Coronary artery (tissue), 2 donors: ENCODE data around the gene GATB.

Experiments used
- DNase-seq: peaks from one replicate; pipeline ENCODE4 v3.0.0-alpha.2; 2017; ENCODE audit warnings: low spot score
- H3K27ac ChIP-seq, 2 donors: fragments of 200-600 bp; sonication (generic); one replicate each; pipeline ENCODE4 v1.5.1; 2016 to 2019
- H3K4me3 ChIP-seq: fragments of 200-600 bp; sonication (generic); 2 replicates; pipeline ENCODE4 v1.5.1; 2016; ENCODE audit warnings: mild to moderate bottlenecking, moderate library complexity
- TF ChIP-seq, protein P1 (sequence below): fragments of 200-600 bp; sonication (generic); IDR thresholded peaks from one replicate; pipeline ENCODE4 v1.5.1; 2019; ENCODE audit warnings: antibody characterized with exemption

GATB gene

DNA sequence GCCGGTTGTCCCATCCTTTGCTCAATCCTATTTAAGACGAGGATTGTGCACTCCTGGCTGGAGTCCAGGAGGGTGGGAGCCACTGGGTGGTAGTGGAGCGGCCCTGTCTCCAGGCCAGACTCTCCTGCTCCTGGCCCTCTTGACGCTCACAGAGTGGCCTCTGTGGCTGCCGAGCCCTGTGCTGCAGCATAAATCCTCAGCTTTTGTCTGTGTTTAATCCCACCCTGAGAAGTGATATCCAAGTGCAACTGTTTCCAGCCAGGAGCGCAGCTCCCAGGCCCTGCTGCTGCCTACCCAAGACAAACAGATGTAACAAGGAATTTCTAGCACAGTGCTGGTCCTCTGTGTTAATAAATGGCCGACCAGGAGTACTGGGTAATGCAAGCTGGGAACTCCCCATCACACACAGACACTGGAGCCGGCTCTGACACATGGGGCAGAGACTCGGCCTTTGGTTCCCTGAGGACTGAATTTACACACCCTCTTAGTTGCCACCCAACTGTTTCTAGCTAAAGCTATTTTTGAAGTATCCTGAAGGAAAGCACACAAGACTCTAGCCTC lies 85.3 kb downstream of the GATB start:
- H3K27ac ChIP-seq = peak overlapping the region in 1 of 2 donors; percentile 29
- H3K4me3 ChIP-seq = peak overlapping the region; percentile 67
- TF ChIP-seq, protein P1, sequence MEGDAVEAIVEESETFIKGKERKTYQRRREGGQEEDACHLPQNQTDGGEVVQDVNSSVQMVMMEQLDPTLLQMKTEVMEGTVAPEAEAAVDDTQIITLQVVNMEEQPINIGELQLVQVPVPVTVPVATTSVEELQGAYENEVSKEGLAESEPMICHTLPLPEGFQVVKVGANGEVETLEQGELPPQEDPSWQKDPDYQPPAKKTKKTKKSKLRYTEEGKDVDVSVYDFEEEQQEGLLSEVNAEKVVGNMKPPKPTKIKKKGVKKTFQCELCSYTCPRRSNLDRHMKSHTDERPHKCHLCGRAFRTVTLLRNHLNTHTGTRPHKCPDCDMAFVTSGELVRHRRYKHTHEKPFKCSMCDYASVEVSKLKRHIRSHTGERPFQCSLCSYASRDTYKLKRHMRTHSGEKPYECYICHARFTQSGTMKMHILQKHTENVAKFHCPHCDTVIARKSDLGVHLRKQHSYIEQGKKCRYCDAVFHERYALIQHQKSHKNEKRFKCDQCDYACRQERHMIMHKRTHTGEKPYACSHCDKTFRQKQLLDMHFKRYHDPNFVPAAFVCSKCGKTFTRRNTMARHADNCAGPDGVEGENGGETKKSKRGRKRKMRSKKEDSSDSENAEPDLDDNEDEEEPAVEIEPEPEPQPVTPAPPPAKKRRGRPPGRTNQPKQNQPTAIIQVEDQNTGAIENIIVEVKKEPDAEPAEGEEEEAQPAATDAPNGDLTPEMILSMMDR = no peak

DNA sequence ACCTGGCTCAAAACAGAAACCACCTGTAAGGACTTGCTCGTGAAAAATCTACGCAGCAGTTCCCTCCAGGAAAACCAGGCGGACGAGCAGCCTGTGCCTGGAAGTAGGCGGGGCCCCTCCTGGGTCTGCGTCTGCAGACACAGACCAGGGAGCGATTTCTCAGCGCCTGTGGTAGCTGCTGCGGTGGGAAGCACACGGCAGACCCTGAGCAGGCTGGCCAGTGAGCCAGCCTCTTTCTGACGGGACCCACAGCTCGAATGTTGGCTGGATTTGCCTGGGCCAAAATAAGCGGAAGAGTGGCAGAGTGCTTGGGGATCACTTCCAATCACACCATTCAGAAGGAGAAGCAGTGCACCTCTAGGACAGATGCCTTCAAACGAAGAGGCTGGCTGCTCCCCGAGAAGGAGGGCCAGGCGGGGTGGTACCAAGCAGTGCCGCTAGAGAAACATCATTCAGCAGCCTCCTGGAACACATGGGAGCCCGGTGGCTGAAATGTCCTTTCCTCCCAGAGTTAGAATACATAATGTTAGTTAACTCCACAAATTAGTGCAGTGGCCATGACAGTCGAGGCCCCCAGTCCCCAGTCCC lies 85.9 kb downstream of the GATB start:
- Histone ChIP-seq H3K4me3 (peak overlapping the region; percentile 67), H3K27ac (peak overlapping the region in 1 of 2 donors; percentile 29)
- DNase-seq = no peak
- TF ChIP-seq, protein P1 = no peak

More for the DNA sequence above, 85.3 kb downstream of the GATB start:
- DNase-seq = no peak

DNA sequence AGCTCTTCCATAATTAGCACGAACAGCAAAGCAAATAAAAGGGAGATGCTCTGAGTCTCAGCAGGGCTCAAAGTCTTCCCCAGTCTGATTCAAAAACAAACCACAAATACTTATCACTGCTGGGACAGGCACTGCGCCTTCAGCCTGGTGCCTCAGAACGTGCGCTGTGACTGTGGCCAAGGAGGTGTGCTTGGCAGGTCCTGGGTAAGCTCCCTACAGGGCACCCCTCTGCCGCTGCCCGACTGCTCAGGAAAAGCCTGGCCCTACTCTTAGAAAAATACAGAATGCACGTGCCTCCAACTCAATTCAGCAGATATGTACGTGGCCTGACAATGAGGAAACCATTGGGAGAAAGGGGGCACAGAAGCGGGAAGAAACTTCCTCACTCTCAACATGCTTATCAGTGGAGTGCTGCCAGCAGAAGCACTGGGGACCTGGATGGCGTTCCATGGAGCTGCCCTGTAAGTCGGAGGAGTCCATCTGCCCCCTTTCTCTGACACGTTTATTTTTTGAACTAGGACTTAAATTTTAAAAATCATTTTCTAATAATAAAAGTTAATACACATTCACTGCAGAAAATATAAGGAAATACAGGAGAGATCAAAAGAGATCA lies 86.8 kb downstream of the GATB start:
- TF ChIP-seq, protein P1 = no peak
- H3K4me3 ChIP-seq = peak overlapping the region; percentile 67
- no peak for DNase-seq
- no peak overlapping the region for H3K27ac ChIP-seq

DNA sequence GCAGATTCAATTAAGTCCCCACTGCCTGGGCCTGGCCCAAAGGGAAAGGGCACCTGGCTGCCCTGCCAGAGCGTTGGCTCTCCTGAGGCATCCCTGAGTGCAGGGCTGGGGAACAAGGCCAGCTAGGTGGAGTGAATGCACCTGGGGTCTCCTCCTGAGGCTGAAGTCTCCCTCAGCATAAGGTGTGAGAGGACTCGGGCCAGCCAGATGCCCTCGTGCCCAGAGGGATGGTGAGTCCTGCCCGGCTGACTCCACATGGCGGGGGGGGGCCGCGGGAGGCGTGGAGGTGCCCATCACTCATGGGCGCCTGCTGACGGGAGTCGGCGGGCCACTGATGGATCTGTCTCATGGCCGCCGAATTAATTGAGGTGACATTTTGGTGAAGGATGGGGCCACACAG lies 87.8 kb downstream of the GATB start:
- TF ChIP-seq, protein P1 = no peak
- DNase-seq = no peak
- no peak overlapping the region for H3K27ac ChIP-seq
- no peak overlapping the region for H3K4me3 ChIP-seq

DNA sequence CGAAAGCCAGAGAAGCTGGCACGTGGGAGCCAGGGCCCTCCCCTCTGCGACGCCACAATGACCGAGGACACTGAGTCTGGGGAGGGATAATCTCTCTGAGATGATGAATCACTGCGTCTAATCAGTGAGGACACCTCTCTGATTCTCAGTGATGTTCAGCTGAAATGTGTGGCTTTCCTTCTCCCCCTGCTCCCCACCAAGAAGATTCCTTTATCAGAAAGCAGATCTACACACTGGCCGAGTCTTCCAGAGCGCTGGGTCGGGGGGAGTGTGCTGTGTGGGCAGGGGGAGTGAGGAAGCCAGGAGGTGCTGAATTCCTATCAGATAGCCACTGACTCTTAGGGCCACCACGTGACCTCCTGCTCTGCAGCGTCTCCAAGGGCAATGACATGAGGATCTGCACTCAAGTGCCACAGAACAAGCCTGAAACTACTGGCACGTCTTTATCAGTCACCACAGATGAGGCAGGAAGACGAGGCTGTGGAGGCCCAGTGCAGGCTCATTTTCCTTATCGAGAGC lies 89.2 kb downstream of the GATB start:
- Histone ChIP-seq H3K4me3 (no peak overlapping the region), H3K27ac (no peak overlapping the region)
- TF ChIP-seq, protein P1 = no peak
- no peak for DNase-seq

DNA sequence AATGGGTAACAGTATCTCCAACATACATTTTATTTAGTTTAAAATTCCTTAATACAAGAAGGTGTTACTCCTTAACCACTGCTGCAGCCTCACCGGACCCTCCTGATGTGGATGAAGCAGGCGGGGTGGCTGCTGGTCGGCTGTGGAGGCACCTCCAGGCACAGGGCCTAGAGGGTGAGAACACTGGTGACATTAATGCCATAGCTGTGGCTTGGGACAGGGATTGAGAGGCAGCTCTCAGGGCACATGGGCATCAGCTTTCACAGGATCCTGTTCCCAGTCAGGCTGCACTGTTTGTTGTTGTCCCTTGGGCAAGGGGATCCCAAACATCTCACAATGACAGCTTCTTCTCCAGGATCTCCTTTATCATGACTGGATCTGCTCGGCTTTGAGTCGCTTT lies 90.0 kb downstream of the GATB start:
- H3K4me3 ChIP-seq = no peak overlapping the region
- TF ChIP-seq, protein P1 = no peak
- no peak overlapping the region for H3K27ac ChIP-seq
- DNase-seq = no peak

DNA sequence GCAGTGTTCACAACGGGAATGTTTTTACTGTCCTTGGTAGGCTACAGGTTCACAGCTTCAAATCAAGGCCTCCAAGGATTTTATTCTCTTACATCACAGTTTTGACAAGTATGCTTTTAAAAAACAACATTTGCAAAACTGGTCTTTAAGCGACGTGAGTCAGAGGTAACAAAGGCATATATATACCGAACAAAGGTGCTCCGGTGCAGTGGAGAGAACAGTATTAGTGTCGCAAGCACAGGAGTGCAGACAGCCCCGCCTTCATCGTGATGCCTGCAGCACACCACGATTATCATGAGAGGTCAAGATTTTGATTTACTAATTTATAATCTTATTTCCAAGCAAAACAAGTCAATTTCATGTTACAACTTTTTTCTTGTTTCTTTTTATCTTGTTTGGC lies 90.8 kb downstream of the GATB start:
- no peak overlapping the region for H3K4me3 ChIP-seq
- no peak overlapping the region for H3K27ac ChIP-seq
- DNase-seq = no peak
- TF ChIP-seq, protein P1 = no peak
